GM20000 (cell line): ENCODE measurements around the gene PFDN5.

Experiments used
- DNase-seq: peaks from one replicate; pipeline ENCODE4 v3.0.0; 2012; ENCODE audit warnings: low spot score
- TF ChIP-seq, protein P1 (sequence below): IDR thresholded peaks from 2 replicates; pipeline ENCODE4 v1.5.1; 2012; ENCODE audit warnings: mild to moderate bottlenecking, control low read depth; ENCODE audit errors: extremely low read depth, missing control alignments

Gene PFDN5

GRCh38 chr12:53346491-53346890, 51.1 kb downstream of the PFDN5 start:
- TF ChIP-seq, protein P1, sequence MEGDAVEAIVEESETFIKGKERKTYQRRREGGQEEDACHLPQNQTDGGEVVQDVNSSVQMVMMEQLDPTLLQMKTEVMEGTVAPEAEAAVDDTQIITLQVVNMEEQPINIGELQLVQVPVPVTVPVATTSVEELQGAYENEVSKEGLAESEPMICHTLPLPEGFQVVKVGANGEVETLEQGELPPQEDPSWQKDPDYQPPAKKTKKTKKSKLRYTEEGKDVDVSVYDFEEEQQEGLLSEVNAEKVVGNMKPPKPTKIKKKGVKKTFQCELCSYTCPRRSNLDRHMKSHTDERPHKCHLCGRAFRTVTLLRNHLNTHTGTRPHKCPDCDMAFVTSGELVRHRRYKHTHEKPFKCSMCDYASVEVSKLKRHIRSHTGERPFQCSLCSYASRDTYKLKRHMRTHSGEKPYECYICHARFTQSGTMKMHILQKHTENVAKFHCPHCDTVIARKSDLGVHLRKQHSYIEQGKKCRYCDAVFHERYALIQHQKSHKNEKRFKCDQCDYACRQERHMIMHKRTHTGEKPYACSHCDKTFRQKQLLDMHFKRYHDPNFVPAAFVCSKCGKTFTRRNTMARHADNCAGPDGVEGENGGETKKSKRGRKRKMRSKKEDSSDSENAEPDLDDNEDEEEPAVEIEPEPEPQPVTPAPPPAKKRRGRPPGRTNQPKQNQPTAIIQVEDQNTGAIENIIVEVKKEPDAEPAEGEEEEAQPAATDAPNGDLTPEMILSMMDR: no peak
- DNase-seq: peak; percentile 8

DNA sequence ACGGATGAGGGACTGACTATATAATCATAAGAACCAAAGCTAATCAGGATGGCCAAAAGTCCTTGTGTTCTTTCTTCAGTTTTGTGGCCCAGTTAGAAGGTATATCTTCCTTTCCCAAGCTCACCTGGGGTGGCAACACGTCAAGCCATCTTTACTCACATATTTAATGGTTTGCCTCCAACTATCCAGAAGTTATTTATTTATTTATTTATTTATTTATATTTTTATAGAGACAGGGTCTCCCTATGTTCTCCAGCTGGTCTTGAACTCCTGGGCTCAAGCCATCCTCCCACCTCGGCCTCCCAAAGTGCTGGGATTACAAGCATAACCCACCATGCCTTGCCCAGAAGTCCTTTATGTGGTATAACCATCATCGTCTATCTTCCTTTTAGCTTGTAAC, 52.6 kb downstream of the PFDN5 start:
- DNase-seq: no peak
- TF ChIP-seq, protein P1: no peak
